SK-MEL-5 (cell line): ENCODE data around the gene ADAMTS17. TPM values are rescaled to one million over a fixed set of nuclear protein-coding genes. Genes with fewer than 3 reads are reported as not detected.

Experiments
- DNase-seq: peaks from one replicate; pipeline ENCODE4 v3.0.0-alpha.2; 2016; ENCODE audit warnings: low read depth, low spot score
- in situ Hi-C: cut with HindIII; loops from 2 replicates; pipeline ENCODE4 v1.10.0; 2016; ENCODE audit warnings: low sequenced_read_pairs, high pct_unique_total_duplicates, low pct_unique_long_range_greater_than_20kb
- total RNA-seq: library from RNA; depleted of rRNA; stranded (reverse); fragments of >200 nt; shearing (Covaris generic); gene quantifications from 2 replicates; pipeline ENCODE4 v1.2.3, GENCODE V29; 2014

The ADAMTS17 gene
- total RNA-seq, 1 experiment from 2014 or later = 1.8 TPM

DNA sequence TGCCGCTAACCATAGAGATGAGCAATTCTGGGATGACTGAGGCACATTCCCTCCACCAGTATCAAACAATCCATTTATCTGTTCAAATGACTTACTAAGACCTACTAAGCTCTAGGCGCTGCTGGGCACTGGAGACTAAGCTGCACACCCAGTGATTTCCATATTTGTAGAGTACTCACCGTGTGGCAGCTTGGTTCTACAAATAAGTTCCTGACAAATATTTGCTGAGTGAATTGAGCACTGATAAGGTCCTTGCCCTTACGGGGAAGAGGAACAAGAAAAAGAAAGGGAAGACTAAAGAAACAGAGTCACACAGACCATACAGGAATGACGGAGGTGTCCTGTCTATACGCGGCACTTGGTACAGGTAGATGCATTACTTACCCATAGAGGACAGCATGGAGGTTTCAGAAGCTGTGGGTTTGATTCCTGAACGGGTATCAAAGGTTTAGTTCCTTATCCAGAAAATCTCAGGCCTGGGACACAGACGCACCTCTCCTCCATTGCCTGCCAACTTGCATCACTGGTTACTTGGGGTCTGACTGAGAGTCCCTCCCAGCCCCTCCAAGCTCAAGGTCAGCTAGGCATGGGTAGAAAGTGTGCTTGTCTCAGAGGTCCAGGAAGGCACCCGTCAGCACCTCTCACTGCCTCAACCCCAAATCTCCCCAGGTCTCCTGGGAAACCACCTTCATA is 310.0 kb downstream of the ADAMTS17 start:
- DNase-seq = no peak
- in situ Hi-C loops = no loop called here

DNA sequence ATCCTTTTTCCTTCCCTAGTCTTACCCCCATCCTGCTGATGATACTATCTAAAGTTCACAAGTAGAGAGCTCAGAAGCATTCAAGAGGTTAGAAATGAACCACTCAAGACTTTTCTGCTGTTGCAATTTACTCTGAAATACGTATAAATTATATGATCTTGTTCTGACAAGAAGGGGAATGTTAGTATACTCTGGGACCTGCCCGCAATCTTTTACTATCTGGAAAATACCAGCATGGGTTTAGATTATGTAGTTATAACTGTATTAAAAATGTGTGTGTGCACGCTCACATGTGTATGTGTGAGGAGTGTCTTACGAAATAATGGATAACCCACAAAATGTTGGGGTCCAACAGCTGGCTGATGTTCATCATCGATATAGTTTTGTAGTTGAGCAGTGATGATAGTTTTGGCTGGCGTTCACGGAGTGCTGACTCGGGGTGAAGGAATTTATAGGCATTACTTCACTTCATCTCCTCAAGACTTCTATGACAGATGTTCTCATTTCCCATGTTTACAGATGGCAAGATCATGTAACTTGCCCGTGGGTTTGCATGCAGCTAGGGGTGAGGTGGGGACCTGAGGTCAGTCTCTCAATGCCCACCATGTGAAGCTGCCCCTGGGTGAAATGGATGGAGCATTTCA is 311.1 kb downstream of the ADAMTS17 start:
- in situ Hi-C loops = no loop called here
- no peak for DNase-seq

DNA sequence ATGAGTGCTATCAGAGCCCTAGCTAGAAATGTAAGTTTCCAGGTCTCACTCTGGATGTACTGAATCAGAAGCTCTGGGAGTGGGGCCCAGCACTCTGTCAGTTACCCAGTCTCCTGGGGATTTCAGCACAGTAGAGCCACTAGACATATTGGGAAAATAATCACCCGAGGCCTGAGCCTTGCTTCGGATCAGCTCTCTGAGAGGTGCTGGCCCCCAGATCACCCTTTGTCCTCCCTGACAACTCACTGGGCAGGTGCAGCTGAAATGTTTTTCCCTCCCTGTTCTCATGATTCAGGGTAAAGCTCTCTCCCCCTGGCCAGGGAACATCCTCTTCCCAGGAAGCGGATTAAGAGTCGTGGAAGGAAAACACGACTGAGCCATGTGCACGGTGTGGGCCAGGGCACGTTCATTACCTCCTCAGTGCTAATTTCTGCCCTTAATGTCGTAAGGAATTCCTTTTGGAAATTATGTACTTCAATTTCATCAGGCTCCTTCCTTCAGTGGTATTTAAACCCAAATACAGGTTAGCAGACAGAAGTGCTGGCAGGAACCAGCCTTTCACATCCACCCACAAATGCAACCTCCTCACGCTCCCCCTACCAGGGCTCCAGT is 311.8 kb downstream of the ADAMTS17 start:
- no peak for DNase-seq
- in situ Hi-C loops = no loop called here

DNA sequence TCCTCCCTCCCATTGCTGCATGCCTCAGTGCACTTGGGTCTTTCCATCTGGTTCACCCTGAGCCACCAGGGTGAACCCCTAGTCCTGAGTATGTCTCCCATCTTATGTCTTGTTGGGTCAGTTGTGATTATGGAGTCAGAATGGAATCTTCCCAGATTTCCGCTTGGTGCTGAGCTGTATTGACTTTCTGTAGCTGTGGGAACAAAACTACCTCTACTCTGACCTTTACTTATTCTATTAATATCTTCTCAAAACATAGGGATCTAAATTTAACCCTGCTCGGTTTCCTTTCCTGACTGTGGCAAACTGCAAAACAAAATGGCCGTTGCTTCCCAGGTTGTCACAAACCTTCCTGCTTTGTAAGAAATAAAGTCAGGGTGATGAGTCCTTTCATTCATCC is 312.7 kb downstream of the ADAMTS17 start:
- in situ Hi-C loops = no loop called here
- DNase-seq = no peak

DNA sequence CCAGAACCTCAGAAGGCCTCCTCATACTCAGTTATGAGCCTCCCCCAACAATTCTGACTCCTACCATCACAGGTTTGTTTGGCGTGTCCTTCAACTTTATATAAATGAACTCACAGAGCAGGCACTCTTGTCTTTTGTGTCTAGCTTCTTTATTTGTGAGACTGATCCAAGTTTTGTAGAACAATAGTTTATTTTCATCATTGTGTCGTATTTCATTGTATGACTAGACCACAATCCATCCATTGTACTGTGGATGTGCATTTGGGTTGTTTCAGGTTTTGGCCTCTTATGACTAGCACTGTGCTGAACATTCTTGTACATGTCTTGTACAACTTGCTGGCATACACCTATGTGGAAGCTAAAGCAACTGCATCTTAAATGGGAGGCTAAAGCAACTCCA is 315.7 kb downstream of the ADAMTS17 start:
- DNase-seq = no peak
- in situ Hi-C loops = no loop called here

DNA sequence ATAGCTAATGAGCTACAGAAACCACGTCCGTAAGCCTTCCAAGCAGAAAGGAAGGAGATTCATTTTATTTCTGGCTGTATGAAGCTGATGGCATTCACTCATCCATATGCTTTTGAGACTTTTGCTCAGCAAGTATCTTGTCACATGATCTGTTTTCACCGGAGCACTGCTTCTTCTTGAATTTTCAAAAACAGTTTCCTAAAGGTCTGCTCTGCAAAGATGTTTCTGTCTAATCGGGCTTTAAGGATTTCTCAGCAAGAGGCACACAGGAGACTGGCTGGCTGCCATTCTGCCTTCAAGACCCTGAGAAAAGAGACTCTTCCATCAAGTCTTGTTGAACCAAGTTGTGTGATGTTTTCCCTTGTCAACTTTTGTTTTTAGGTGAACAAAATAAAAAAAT is 319.0 kb downstream of the ADAMTS17 start:
- no peak for DNase-seq
- in situ Hi-C loops = no loop called here

DNA sequence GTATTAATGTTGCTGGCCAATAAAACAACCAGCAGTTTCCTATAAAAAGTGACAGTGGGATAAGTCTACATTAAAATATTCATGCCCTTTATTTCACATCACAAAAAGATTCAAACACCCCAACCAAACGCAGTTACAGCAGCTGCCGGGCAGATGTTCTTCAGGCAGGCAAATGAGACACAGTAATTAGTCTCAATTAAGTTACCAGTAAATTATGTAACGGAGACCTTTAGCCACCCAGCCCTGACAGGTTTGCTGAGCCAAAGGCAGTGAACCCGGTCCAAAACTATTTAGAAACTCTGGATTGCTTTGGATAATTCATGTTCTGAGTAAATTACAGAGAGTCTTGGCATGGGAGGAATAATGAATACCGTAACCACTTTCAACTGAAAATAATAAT is 319.4 kb downstream of the ADAMTS17 start:
- DNase-seq = no peak
- in situ Hi-C loops = no loop called here

DNA sequence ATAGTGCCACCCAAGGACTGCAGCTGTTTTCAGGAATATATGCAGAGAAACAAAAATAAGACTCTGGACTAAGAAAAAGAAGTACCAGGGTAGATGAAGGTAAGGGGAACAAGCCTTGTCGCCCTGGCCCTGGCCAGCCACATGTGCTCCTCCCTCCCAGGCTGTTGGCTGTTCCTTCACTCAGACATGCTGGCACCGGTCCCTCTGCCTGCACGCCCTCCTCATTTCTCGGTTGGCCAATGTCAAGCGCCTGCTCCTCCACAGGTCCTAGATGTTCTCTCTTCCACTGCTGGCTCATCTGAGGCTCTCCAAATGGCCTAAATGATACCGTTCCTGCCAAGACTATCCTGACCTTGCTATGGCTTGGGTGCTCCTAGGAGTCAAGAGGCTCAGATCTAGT is 320.1 kb downstream of the ADAMTS17 start:
- in situ Hi-C loops = no loop called here
- no peak for DNase-seq

DNA sequence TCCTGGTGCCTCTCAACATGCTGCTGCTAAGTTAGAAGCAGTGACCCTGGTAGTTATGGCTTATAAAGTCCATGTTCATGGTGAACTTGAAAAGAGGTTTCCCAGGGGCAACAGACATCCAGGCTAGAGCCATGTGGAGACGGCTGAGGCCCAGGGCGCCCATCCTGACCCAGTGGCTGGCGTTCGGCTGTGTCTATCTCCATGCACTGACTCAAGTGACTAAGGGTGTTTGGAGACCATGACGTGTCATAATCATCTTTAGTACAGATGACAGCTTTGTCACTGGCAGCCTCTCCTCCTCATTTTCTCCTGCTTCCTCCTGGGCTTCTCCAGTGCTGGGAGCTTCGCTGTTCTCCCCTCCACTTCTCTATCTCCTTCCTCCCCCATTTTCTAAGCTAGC is 321.2 kb downstream of the ADAMTS17 start:
- in situ Hi-C loops = no loop called here

DNA sequence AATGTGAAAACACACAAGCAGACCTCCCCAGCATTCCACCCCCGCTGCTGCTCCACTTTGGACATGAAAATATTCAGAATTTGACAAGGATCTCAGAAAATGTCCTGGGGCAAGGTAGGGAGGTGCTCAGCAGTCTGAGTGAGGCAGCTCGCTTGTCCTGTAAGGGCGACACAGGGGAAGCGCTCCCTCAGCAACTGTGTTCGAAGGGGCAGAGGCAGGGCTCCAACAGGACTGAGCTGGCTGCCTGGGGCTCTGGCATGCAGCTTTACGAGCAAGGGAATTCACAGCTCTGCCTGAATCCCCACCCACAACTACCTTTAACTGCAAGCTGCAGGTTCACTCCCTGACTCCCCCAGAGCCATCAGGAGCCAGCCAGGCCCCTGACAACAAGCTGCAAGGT is 321.6 kb downstream of the ADAMTS17 start:
- in situ Hi-C loops = no loop called here
- no peak for DNase-seq

More for the DNA sequence above, 321.2 kb downstream of the ADAMTS17 start:
- DNase-seq = no peak

DNA sequence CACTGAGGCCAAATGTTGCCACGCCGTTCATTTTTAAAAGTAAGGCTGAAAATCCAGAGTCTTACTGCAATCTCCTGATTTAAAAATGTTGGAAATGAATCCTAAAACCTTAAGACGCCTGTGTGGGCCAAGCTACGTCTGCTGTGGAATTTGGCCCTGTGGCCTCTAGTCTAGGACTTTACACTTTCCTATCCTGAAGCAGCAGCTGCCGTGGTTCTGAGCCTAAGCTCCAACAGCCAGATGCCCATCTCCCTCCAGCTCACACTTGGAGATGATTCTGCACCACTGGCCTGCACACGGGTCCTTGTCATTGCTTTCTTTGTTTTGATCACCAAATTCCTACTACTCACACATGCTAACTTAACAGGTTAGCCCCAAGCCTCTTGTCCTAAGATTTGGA is 322.2 kb downstream of the ADAMTS17 start:
- no peak for DNase-seq
- in situ Hi-C loops = no loop called here

DNA sequence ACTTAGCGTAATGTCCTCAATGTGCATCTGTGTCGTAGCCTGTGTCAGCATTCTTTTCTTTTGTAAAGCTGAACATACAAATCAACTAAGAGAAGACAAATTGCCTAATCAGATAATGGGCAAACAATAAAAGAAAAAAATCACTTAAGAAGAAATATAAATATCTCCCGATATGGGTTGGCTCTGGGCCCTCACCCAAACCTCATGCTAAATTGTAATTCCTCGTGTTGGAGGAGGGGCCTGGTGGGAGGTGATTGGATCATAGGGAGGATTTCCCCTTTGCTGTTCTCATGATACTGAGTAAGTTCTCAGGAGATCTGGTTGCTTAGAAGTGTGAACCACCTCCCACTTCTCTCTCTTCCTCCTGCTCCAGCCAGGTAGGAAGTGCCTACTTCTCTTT is 323.6 kb downstream of the ADAMTS17 start:
- DNase-seq = no peak
- in situ Hi-C loops = no loop called here

DNA sequence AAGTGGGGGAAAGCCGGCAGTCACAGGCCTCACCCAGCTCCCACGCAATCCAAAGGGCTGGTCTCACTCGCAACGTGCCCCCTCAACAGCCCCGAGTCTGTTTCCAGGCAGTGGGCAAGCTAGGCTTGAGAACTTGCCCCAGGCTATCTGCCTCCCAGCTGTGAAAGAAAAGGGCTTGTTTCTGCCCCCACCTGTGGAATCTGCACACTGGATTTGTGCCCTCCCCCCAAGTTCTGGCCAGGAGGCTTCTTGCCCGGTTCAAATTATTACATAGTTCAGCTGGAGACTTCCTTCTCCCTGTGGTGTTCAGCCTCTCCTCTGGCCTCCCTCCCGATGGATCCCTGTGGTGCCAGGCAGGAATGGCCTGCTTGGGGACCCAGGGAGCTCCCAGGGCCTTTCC is 324.6 kb downstream of the ADAMTS17 start:
- in situ Hi-C loops = no loop called here
- DNase-seq = no peak

DNA sequence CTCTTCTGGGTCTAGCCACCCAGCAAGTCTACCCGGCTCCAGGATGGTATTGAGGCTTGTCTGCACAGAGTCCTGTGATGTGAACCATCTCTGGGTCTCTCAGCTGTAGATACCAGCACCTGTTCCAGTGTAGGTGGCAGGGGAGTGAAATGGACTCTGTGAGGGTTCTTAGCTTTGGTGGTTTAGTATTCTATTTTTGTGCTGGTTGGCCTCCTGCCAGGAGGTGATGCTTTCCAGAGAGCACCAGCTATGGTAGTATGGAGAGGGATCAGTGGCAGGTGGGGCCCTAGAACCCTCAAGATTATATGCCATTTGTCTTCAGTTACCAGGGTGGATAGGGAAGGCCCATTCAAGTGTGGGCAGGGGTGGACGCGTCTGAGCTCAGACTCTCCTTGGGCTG is 325.1 kb downstream of the ADAMTS17 start:
- in situ Hi-C loops = no loop called here
- no peak for DNase-seq

DNA sequence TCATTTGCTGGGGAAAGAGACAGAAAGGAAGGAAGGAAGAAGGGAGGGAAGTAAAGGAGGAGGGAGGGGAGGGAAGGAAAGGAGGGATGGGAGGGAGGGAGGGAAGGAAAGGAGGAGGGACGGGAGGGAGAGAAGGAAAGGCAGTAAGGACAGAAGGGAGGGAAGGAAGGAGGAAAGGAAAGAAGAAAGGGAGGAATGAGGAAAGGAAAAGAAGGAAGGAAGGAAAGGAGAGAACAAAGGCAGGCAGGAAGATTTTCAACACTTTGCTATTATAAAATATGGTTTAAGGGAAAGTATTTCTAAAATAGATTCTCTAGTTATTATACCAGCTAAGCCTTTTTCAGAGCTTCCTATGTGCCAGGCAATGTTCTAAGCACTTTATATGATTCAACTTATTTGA is 330.5 kb downstream of the ADAMTS17 start:
- in situ Hi-C loops = no loop called here
- DNase-seq = no peak

DNA sequence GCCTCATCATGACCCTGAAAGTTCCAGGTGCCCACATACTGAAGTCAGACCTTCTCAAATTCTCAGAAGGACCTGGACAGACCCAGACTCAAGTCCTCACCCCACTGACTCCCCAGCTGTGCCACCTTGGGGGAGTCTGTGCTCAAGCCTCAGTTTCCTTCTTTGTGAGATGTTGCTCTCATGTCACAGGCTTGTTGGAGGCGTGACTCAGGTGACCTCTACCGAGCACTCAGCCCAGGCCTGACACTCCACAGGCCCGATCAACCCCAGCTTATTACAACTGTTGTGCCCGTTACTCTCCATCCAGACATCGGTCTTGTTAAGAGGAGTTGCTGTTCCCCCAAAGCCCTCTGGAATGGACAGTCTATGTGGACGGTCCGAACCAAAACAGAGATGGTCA is 332.4 kb downstream of the ADAMTS17 start:
- in situ Hi-C loops = no loop called here
- DNase-seq = no peak

DNA sequence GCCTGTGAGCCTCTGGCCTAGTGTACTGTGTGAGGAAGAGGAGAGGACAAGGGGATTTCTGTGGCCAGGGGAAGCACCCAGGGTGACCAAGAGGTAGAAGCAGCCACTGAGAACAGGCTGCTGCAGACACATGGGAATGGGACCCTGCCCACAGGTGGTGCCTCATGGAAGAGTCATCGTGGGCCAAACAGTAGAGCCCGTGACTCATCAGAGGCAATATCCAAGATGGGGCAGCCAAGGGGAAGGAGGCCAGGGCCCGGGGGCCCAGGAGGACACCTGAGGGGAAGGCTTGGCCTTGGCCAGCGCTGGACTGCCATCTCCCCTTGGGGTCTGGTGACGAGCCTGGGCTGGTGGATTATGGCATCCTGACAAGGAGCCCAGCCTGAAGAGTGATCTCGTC is 333.5 kb downstream of the ADAMTS17 start:
- in situ Hi-C loops = no loop called here
- no peak for DNase-seq

DNA sequence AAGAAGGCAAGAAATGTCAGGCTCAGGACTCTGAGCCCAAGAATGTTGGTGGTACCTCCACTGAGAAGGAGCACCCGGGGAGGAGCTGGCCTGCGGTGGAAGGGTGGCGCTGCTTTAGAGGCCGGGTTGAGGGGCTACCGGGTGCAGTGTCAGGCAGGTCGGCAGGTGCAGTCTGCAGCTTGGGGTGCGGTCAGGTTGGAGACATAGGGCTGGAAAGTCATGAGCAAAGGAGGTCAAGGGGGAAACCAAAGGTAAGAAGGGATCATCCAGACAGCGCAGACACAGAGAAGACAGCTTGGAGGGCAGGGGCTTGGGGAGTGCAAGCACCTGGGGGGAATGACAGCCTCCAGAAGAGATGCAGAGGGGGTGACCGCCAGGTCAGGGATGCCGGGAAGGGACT is 334.2 kb downstream of the ADAMTS17 start:
- in situ Hi-C loops = no loop called here
- DNase-seq = no peak

DNA sequence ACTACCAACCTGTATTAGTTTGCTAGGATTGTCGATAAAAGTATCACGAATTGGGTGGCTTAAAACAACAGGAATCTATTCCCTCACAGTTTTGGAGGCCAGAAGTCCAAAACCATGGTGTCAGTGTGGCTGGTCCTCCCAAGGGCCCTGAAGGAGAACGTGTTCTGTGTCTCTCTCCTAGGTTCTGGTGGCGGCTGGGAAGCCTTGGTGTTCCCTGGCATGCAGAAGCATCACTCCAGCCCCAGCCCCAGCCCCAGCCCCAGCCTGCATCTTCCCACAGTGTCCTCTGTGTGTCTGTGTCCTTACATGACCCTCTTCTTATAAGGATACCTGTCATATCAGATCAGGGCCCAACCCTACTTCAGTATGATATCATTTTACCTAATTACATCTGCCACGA is 336.1 kb downstream of the ADAMTS17 start:
- in situ Hi-C loops = no loop called here
- no peak for DNase-seq
